DMS 273 treated with DMSO at 0.1 percent for 48 hours (cell line): ENCODE data around the gene C1orf226.

Source experiments
- DNase-seq: peaks from one replicate; lab custom pipeline; 2025; lab: John Stamatoyannopoulos, UW

The C1orf226 gene

DNA sequence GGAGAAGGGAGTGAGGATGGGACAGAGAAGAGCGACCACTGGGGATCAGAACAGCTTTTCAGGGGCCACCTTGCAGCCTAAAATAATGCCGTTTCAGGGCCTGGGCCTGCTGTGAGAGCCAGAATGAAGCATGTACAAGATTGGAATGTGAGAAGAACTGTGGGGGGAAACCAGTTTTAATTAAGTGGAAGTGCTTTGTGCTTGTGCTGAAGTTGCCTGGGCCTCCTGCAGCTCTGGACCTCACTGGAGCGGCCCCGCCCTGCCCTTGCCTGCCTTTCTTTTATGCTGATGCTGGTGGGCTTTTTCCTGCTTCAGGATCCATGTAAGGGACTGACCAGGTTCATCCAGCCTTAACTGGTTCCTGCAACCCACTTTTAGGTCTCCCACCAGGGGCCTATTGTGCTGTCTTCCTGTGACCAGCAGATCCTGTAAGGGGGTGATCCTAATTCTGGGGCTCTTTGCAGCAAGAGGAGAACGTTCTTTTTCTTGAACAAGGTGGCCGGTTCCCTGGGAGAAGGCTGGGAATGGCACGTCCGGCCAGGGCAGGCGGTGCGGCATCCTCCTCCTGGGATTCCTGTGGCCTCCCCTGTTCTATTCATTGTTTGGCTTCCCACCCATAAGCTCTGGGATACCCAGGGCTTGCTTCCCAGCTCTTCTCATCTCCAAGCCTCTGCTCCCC, 3.2 kb downstream of the C1orf226 start:
- no peak for DNase-seq

DNA sequence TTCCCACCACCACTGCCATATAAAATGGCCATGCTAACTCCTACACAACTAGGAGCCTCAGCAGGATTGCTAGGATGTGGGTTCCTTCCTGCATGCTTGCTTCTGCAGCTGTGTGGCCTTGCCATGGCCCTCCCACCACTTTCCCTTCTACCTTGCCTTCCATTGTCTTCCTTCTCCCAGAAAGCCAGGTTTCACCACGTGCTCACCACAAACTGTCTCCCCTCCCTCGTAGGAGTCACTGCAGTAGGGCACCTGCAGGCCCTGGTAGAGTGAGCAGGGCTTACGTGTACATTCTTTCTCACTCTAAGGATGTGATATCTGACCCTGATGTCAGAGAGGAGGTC, 3.7 kb downstream of the C1orf226 start:
- no peak for DNase-seq

DNA sequence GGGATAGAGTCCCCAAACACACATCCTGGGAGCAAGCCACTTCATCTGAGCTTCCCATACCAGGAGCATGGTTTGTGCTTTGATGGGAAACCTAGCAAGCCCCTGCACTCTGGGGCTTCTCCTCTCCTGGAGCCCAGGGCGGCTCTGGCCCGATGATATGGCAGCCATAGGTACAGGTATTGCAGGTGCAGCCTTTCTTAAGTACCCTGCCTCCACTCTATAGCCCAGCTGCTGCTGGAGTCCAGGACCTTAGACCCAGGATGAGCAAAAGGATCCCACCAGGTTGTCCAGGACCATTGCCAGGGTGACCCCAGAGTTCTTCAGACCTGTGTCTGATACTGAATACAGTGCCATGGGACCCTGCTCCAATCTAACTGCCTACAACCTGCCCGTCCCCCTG, 4.2 kb downstream of the C1orf226 start:
- no peak for DNase-seq

DNA sequence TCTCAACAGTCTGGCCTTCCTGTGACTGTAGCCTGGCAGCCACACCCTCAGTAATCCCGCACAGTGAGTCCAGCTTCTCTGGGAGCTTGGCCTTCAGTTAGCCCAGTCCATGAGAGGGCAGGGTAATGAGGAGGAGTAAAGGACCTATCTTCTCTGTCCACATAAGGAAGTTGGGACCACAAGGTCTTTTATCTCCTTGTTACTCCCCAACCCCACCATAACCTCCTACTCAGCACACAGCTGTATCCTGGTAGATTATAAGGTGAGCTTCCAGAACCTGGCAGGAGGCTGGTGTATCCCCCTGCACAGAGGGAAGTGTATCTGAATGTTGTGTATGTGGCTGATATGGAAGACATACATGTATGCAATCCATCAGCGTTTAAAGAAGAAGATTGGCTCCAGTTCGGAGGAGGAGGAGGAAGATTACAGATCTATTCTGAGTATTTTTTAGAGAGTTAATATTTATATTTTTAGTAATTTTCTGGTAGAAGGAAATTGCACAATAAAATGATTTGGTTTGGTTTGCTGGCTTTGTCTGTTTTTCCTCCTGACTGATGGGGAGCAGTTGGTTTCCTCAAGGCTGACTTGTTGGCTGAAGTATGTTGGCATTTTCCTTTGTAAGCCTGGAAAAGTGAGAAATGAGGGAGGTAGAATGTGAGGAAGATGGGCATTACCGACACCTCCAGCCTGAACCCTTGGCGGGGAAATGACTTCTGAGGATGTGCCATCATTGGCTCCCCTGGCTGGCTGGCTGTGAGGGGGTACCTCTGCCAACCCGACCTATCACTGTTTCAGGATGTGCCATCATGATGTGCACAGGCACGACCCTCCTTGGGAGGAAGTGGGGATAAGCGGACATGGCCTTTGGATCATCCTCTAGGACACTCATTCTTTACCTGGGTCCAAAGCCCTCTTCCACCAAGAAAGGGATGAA, 5.0 kb downstream of the C1orf226 start:
- no peak for DNase-seq

DNA sequence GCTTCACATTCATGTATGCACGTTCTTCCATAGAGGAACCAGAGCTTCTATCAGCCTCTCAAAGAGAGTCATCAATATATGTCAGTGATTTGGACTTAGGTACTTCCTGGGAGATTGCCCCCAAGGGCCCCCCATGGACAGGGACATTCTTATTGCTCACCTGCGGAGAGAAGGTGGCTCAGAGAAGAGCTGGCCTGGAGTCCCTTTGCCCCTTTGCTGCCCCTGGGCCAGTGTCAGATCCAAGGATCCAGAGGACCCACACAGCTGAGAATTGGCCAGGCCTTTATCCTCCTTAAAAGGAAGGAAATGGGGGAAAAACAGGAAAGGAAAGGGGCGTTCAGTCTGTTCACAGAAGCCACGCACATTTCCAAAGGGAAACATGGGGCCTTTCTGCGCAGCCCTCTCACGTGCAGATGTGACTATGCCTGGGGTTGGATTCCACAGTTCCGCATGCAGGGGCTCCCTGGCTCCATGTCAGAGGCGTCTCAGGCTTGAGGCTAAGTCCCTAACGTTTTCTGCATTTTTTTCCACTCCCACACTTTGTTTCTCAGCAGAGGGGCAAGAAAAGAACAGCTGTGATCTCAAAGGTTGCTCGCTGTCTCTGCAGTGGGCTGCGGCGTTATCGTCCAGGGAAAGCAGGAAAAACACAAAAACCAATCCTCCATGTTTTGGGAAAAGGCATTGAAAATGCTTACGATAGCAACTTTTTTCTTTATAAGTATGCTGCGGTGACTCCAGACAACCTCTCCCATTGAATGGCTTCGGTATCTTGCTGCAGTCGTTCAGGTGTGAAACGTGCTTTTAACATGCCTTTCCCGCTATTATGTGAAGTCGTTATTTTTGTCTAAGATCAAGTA, 5.9 kb downstream of the C1orf226 start:
- DNase-seq: no peak

DNA sequence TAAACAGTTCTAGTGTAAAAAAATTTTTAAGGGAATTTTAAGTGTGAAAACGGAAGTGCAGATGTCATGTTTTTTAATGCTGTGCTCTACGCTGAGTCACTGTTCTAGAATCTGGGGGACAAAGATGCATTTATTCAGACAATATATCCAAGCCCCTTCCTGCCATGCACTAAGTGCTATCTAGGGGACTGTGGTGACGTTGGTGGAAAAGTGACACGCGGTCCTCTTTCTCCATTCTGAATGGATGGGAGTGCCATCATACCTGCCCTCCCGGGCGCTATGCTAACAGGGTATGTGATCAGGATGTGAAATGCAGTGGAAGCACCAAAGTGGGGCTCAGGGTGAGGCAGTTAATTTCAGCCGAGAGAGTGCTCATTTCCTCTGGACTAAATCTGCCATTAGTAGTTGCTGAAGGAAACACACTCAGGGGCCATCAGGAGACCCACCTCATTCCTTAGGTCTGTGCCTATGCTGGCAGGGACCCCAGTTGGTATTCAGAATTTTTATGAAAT, 6.6 kb downstream of the C1orf226 start:
- DNase-seq: no peak

DNA sequence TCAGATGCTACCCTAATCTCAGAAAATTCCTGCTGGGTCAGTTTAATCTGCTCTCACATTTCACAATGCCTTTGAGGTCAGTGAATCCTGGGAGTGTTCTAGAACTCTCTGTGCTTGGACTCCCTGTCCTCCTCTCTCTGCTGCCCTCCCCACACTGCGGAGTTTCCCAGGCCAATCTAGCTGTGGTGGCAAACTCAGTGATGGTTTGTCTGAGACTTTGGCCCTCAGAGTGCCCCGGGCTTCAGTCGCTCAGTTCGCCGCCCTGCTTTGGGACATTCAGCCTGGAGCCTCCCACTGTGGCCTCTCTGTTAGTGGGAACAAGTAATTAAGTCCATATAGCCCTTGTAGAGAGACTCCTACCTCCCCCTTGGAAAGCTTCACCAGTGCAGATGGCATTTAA, 7.1 kb downstream of the C1orf226 start:
- no peak for DNase-seq

DNA sequence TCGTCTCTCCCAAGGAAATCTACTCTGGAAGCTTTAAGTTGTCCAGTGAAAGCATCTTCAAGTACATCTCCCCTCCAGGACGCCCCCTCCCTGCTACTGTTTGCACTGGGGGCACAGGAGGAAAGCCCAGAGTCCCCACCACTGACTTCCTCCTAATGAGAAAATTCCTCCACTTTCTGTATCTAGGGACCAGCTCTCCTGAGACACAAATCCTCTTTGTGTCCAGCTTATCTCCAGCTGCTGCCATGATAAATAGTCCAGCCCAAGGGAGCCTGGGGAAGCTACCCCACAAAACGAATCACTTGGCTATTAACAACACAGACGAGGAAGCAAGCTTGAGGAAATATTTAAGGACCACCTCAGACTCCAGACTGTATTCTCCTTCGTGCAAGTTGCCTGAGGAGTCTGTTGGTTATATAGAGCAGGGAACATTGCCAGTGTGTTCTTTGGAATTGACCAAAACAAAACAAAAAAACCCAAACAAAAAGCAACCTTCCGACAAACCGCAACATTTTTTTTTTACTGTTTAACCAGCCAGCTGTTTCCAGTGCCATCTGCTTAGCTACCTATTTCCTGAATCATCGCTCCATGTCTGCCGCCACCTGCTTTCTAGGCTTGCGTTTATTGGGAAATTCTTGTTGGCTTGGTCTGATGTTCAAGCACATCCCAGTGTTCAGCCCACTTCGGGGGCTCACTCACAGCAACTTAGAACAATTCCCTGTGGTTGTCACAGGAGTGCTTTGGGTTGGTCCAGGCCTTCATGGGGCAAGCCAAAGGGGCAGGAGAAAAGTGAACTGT, 7.7 kb downstream of the C1orf226 start:
- no peak for DNase-seq

DNA sequence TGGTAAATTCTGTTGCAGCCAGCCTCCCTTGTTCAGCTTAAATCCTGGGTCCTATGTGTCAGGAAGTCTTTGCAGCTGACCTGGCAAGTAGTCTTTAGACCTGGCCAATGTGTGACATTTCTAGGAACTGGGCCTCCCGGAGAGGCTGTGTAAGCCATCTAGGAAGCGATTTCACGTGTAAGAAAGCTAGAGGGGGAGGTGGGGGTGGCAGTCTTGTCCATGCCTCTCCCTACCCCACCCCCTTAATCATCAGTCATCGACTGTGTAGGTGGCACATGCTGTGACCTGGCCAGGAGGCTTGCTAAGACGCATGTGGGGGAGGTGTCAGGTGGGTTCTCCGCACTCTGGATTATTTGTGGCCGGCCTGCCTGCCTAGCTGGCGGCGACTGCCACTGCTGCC, 8.4 kb downstream of the C1orf226 start:
- DNase-seq: no peak

DNA sequence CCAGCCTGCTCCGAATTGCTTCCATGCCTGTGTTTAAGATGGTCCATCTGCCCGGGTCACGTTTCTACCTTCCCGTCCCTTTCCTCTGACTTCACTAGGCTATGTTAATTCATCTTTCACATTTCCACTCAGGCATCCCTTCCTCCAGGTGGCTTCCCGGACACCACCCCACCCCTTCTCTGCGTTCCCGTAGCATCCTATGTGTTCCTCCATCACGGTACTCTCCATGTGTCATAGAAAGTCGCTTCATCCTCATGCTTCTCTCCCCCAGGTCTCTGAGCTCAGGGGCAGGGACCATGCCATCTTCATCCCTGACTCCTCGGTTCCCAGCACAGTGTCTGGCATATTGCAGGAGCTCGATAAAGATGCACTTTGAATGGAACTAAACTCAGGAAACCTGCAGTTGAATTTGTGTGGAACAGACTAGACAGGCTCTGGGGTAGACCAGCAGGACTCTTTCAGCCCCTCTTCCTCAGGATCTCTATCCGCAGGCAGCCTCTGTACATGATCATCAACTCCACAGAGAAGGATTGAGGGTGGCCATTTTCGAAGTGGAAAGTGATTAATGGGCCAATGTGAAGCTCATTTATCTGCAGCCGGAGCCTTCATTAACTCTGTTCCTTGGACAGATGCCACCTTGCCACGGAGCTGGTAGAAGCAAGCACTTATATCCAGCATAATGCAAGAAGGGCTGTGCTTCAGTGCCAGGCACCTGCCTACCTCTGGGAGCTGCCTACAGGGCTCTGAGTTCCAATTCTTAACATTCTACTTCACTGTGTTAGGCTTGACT, 9.1 kb downstream of the C1orf226 start:
- no peak for DNase-seq

DNA sequence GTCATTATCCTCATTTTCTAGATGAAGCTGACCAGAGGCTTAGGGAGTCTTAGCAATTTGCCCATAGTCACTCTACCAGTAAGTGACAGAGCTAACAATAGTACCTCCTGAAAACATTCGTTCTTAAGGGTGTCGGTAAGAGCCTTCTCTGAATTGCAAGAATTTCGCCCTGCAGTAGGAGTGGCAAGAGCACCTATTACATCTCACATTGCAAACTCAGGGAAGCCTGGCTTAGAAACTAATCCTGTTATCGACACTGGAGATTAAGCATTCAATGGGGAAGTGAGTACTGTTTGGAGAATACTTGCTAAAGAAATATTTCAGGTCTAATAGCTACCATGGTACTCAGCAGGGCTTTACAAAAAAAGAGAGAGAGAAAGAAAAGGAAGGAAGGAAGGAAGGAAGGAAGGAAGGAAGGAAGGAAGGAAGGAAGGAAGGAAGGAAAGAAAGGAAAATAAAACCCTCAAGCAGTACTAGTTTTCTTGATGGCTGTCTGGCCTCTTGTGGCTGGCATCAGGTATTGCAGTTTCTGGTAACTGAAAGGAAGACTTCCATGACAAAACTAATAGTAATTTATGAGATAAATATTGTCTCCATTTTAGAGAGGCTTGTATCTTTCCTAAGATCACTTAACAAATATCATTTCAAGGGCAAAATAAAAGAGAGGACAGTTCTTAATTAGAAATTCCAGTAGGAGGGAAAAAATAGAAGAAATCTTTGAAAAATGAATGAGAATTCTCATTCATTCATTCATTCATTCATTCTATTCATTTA, 10.4 kb downstream of the C1orf226 start:
- DNase-seq: no peak

DNA sequence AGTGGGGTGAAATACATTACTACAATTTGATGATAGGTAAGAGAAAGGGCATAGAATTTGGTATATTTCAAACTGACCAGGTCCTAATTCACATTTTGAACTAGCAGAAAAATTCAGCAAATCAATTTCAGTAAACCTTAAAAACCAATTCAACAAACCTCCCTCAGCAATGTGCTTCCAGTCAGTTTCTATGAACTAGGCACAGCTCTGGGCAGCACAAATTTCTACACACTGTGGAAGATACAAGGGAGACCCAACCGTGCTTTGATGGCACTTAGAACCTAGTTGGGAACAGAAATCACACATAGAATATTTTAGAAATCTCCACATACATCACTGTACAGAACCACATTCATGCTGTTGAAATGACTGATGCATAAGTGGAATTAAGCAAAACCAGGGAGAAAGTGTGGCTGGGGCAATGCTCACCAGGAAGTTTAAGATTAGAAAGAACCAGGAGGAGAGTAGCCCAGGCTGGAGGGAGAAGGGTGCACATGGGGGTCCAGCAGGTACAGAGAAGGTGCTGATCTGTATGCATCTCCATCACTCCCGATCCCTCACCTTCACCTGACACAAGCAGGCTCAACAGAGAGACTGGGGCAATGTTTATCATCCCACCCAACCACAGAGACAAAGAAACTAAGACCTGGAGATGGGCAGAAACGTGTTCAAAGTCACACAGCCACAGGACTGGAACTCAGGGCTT, 14.8 kb downstream of the C1orf226 start:
- no peak for DNase-seq

DNA sequence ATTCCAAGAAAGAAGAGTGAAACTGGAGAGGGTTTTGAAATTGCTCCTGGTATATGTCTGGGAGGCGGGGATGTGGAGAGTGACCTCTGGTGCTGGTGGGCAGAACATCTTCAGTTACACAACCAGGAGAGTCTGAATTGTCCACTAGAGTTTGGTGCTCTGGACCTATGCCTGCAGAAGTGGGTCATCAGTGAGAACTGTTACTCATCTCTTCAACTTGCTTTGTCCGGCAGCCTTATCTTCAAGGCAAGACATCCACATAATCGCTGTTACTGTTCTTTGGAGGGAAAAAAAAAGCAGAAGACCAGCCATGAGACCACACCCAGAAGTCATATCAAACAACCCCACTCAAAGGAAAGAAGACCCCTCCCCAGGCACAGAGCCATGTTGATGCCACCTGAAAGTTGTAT, 15.5 kb downstream of the C1orf226 start:
- no peak for DNase-seq

DNA sequence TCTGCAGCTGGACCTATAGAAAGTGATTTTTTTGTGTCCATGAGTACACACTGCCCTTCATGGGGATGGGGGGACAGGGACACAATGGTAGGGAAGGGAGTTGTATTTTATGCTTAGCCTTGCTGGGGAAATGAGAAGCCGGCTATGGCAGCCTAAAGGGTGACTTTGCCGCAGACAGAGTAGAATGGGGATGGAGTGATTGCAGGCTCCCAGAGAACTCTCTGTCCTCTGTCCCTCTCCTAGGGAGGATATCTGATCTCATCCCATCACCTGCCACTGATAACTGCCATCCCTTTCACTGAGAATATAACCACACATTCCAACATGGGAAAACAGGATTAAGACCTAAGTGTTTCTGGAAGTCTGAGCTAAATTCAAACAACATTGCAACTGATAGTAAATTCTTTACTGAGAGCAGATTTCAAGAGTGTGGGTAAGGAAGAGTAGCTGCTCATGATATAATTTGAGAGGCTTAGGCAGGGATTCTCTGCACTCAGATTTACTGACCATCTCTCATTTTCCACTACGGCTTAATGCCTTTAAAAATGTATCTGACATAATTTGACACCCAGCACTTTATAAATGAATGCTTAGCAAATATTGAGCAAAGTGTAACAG, 16.5 kb downstream of the C1orf226 start:
- no peak for DNase-seq

DNA sequence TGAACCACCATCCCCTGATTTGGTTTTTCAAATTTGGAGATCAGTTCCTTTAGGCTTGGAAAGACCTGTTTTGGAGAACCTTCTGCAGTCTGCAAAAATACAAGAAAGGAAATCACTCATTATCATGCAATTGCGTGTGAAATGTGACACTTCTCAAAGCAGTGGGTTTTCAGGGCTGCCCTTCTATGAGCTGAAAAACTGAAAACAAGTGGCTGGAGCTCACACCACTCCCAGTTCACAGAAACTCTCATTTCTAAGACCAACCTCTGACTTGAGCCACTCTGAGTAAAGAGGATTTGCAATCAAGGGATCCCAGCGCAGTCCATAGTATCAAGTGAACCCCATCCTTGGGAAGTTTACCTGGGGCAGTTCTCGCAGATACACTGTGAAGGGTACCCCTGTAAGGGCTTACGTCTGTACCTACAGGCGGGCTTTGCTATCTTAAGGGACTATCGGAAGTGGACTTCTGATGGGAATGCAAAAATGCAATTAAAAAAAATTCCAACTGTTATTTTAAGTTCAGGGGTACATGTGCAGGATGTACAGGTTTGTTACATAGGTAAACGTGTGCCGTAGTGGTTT, 17.6 kb downstream of the C1orf226 start:
- DNase-seq: no peak

DNA sequence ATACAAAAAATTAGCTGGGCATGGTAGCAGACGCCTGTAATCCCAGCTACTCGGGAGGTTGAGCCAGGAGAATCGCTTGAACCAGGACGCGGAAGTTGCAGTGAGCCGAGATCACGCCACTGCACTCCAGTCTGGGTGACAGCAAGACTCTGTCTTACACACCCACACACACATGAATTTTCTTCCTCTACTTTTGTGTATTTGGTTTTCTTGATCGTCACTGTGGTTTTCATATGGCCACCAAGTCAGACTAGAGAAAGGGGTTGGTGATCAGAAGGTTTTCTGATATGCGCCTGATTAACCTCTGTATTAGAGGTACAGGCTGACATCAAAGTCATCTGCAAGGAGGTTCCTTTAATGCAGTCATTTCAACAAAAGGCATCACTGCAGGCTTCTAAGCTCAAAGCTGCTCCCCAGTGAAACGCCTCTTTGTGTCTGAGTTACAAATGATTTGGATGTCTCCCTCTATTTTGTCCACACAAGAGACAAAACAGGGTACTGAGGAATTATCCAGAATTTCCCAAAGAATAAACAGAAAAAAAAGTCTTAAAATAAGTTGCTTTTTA, 19.3 kb downstream of the C1orf226 start:
- DNase-seq: no peak

DNA sequence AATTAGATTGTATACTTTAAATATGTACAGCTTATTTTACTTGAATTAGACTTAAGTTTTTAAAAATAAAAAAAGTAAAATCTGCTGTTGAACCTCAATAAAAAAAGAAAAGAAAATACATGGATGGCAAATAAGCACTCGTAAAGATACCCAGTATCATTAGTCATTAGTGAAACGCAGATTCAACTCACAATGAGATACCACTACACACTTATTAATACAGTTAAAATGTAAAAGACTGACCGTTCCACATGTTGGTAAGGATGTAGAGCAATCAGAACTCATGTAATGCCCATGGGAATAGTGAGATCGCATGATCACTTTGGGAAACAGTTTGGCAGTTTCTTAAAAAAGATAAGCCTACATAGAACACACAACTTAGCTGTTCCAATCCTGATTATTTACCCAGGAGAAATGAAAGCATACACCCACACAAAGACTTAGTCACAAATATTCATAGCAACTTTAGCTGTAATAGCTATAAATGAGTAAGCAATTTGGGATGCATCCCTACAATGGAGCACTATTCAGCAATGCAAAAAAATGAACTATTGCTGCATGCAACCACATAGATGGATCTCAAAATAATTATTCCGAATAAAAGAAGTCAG, 23.1 kb downstream of the C1orf226 start:
- DNase-seq: no peak

DNA sequence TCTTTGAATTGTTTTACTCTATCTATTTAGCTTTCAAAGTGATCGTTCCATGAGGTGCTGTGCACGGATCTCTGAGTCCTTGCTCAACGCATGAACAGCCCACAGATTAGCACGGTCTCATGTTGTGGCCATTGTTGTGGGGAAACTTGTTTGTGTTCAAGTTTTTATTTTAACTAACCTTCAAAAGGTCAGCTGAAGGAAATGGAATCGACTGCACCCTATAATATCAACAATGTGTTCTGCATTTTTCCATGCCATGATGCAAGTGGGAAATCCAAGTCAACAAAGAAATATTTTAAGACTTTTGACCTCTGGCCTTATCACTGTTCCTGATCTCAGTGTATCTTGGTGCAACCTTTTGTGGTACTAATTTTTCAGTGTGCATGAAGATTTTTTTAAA, 24.3 kb downstream of the C1orf226 start:
- DNase-seq: no peak
